GDM1 (cell line): ENCODE measurements around the gene PEPD.
A peak's percentile ranks its signal among the peaks of the same experiment; 100 is the strongest.

Experiments used
- DNase-seq: peaks from one replicate; lab custom pipeline; 2025; lab: John Stamatoyannopoulos, UW

Gene PEPD

DNA sequence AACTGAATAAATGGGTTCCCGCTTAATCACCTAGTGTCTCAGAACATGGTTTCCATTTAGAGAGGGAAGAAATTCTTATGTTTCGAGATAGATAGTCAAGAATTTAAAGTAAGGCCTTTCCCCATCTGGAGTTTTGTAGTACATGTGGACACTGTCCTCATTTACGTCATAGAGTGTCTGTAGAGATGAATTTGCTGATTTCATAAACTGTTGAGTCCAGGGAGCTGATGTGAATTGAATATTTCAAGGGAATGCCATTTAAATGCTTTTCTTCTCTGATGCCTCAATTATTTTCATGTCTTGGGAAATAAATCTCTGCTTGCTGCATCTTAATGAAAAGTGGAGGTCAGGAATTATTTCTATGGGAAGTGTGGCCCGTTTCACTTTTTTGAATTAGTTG, 138.6 kb downstream of the PEPD start:
- DNase-seq = no peak

GRCh38 chr19:33382006-33382405, 139.6 kb downstream of the PEPD start:
- no peak for DNase-seq

DNA sequence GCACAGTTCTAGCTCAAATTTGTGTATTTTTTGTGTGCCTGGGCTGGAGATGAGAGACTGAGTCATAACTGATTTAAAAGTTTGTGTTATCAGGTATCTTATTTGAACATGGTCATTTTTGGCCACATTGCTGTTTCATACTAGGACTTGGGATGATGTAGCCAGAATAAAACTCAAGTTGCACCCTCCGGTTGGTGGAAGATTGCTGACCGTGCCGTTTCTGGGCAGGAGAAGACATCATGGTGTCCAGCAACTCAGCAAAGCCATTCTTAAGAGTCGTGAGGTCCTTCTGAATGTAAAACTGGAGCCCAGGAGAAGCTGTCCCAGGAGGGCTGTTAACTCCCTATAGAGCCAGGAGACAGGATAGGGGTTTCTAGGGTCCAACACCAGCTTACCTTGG, 140.5 kb downstream of the PEPD start:
- DNase-seq = no peak

GRCh38 chr19:33379151-33379829, 142.3 kb downstream of the PEPD start:
- no peak for DNase-seq

DNA sequence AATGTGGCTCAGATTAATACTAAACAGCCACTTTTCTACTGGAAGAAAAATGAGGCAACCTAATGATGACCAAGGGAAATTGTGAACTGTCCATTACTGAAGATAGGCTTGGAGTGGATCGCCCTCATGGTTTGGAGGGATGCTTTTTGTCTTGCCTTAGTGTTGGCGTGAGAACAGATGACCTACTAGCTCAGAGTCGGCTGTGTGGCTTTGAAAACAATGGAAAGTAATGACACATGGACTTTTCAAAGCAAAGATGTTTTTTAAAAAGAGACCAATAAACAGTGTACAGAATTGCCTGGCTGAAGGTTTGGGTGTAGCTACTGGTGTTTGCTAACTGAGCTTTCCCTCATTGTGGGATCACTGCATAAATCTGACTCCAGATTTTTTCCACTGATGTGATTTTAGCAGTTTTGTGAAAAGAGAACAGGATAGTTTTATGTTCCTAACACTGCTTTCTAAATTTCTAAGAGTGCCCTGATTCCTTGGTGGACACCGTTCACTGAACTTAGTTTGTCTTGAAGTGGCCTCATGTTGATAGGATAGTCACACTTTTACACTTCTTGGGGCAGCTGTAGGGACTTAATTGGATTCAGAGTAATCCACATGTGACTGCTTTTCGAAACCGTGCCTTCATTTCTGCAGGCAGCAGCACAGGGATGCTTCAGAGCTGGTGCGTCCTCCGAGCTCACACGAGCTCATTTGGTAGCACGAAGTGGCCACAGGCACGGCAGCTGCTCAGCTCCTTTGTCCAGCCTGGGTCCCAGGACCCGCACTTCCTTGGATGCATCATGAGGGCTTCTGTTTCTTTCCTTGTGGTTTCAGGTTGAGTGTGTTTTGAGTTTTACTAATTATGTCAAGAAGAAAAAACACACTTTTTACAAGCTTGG, 143.8 kb downstream of the PEPD start:
- no peak for DNase-seq

DNA sequence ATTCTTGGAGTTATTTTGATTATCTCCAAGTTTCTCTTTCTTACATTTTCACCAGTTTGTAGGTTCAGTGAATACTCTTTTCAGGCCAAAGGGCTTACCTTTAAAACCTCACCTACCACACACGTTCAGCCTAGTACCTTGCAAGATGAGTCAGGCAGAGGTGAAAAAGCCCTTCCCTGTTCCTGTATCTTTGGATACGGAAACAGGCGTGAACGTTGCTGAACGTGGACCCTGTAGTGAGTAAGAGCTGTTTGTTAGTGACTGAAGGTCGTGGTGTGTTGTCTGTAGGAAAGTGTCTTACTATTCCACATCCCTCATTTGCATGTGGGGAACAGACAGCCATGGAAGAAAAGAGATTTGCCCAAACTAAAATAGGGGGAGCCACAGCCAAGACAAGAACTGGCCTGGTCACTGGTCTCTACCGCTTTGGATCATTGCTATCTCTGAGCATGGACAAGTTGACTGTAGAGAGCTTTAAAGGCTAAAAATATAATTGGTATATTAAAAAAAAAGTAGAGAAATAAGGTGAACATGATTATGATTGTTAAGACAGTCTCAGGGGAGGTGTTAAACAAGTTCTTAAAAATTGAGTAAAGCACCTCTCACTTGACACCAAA, 144.5 kb downstream of the PEPD start:
- DNase-seq = no peak

DNA sequence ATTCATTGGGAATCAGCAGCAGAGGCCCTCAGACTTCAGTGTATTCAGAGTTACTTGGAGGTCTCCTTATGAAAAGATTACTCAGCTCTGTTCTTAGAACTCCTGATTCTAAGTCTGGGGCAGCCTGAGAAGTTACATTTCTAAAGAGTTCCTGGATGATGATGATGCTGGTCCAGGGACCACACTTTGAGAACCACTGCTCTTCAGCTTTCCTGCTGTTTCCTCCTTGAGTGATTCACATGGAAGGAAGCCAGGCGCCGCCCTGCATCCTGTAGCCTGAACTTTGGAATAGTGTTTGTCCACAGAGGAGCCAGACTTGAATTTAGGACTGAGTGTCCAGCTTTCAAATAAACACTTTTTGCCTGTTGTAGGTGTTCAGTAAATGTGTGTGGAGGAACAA, 145.2 kb downstream of the PEPD start:
- DNase-seq = no peak

DNA sequence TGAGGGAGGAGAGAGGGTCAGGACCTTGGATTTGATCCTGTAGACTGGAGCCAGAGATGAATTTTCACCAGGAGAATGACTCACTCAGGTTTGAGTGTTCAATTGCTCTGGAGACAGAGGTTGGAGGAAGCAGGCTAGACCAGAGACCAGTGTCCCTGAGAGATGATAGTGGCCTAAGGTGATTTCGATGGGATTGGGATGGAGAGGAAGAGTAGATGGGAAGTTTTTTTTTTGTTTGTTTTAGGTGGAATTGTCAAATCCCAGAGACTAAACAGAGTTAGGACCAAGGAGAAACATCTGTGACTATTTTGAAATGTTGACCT, 145.8 kb downstream of the PEPD start:
- no peak for DNase-seq

DNA sequence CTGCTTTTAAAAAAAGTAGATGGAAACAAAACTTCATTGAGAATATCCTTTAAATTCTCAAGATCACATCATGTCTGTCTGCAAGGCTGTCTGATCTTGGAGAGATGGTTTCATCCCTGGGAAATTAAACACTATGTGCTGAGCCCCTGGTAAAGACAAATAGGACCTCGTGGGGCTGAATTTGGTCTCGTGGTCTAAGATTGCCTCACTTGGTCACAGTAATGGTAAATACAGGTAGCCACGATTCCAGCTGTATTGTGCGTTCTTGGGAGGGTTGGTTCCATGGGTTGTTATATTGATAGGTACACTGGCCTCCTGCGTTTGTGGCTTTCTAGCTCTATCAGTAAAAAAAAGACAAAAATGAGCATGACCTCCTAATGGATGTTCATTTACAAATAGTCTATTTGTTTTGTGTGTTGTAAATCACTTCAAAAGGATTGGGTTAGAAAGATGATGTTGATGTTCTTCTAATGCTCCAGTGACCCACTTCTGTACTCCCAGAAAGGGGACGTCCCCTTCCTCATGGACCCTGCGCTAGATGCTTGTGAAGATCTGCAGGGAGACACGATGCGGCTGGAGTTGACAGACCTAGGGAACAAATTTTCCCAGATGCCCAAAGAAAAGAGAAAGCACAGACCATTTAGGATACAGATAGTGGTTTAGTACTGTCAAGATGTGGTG, 146.3 kb downstream of the PEPD start:
- DNase-seq = no peak

- no peak for DNase-seq
Observed at GRCh38 chr19:33374236-33374714, 147.3 kb downstream of the PEPD start.

- DNase-seq = peak; percentile 94
Observed at GRCh38 chr19:33373453-33374235, 147.9 kb downstream of the PEPD start, which contains the start of gene CEBPG. Gene CEBPG (plus strand): TSS chr19:33373709. CDS start chr19:33379240, 5,531 bp downstream.

GRCh38 chr19:33370783-33371182, 150.8 kb downstream of the PEPD start:
- DNase-seq = no peak

DNA sequence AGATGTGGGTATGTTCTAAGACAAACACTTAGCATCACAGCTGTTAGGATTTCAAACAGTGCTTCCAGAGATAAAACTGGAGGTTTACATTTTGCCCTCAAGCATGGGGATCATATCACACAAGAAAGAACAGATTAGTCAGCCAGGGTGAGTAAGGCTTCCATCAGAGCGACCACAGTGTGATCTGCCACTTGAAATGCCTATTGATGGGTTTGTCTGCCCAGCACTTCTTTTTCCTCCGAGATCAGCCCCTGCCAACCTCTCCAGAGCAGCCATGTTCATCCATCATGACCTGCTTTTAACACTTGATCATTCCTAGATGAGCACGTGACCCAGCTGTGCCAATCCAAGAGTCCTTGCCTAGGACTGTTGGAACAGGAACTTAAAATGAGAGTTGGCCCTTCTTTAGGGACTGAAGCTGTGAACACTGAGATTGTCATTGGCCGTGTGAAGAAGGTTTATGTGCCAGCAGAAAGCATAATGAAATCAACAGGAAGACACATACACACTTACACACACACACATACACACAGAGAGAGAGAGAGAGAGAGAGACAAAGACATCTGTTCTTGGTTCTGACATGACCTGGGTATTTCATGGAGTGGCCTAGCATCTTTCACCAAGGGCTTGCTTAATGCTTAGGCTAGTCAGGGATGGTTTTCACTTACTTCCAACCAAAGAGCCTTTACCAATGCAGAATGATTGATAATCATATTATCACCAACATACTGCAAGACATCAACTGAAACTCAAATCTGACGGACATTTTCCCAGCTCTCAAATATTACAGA, 153.3 kb downstream of the PEPD start:
- DNase-seq = no peak

DNA sequence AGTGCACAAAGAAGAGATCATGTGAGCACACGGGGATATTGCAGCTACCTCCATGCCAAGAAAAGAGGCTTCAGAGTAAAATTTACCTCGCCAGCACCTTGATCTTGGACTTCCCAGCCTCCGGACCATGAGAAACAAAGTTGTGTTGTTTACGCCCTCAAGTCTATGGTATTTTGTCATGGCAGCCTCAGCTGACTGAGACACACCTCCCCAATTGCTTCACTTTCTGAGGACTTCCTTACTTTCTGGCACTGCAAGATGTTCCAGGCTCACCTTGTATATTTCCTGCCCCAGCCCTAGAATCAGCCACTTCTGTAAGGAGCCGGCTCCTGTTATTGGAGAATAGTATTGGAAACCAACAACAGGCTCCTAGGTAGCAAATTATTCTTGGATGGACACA, 154.7 kb downstream of the PEPD start:
- no peak for DNase-seq

- no peak for DNase-seq
Observed at GRCh38 chr19:33366127-33366526, 155.5 kb downstream of the PEPD start.

DNA sequence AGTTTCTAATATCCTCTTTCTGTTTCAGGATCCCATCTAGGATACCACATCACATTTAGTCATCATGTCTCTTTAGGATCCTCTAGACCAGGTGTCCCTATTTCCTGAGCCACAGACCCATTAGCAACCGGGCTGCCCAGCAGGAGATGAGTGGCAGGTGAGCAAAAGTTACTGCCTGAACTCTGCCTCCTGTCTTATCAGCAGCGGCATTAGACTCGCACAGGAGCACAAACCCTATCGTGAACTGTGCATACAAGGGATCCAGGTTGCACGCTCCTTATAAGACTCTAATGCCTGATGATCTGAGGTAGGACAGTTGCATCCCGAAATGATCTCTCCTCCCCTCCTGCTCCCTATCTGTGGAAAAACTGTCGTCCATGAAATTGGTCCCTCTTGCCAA, 155.9 kb downstream of the PEPD start:
- DNase-seq = no peak

- DNase-seq = no peak
Observed at GRCh38 chr19:33363476-33363875, 158.1 kb downstream of the PEPD start.

DNA sequence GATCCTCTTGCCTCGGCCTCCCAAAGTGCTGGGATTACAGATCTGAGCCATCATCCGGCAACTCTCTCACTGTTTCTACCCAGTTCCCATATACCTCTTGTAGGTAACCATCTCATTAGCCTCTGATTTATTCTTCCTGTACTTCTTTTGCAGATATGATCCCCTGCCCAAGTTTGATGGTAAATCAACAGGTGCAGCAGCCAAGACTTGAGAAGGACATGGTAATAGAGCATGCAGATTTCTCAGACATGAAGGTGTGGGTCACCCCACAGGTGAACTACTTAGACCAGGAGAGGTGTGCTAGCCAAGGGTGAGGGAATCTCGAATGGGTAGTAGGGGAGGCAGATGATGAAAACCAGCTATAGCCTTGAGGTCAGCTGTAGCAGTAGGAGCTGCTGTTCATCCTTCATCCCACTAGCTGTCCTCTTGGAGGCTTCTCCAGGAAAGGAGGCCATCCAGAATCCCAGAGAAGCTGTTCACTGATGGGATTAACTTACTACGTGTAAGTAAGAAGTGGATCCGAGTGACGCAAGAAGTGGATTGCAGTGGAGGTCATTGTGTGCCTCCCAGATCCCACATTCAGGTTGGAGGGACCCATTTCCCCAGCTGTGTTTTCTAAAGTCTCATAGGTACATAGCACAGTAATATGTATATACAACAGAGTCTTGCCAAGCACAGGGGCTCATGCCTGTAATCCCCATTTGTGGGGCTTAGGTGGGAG, 158.9 kb downstream of the PEPD start:
- no peak for DNase-seq

GRCh38 chr19:33359581-33359980, 162.0 kb downstream of the PEPD start:
- no peak for DNase-seq

- no peak for DNase-seq
Observed at GRCh38 chr19:33358408-33358807, 163.2 kb downstream of the PEPD start.
